ENCODE results near the gene STX10.

- TF ChIP-seq POLR2A (IDR thresholded peaks at IDR 0.05) (no peak), EP300 (IDR thresholded peaks at IDR 0.05) (no peak)
- TF ChIP-seq, protein P1, sequence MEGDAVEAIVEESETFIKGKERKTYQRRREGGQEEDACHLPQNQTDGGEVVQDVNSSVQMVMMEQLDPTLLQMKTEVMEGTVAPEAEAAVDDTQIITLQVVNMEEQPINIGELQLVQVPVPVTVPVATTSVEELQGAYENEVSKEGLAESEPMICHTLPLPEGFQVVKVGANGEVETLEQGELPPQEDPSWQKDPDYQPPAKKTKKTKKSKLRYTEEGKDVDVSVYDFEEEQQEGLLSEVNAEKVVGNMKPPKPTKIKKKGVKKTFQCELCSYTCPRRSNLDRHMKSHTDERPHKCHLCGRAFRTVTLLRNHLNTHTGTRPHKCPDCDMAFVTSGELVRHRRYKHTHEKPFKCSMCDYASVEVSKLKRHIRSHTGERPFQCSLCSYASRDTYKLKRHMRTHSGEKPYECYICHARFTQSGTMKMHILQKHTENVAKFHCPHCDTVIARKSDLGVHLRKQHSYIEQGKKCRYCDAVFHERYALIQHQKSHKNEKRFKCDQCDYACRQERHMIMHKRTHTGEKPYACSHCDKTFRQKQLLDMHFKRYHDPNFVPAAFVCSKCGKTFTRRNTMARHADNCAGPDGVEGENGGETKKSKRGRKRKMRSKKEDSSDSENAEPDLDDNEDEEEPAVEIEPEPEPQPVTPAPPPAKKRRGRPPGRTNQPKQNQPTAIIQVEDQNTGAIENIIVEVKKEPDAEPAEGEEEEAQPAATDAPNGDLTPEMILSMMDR (IDR thresholded peaks at IDR 0.05): no peak
Observed at GRCh38 chr19:13101590-13102415, 48.4 kb downstream of the STX10 start.

Measured in tibial nerve (tissue), 4 donors.